GM12892 (cell line): ENCODE measurements around the gene LRRC8C.

Source experiments
- POLR2A ChIP-seq: IDR thresholded peaks from 2 replicates; pipeline ENCODE4 v1.6.1; 2011; ENCODE audit warnings: low read depth, low read length, control low read depth
- POLR2AphosphoS5 ChIP-seq: IDR thresholded peaks from 2 replicates; pipeline ENCODE4 v1.6.1; 2011; ENCODE audit warnings: low read depth, low read length, control low read depth
- TAF1 ChIP-seq: IDR thresholded peaks from 2 replicates; pipeline ENCODE4 v1.6.1; 2011; ENCODE audit warnings: low read depth, mild to moderate bottlenecking, control low read depth, low read length, borderline replicate concordance

DNA sequence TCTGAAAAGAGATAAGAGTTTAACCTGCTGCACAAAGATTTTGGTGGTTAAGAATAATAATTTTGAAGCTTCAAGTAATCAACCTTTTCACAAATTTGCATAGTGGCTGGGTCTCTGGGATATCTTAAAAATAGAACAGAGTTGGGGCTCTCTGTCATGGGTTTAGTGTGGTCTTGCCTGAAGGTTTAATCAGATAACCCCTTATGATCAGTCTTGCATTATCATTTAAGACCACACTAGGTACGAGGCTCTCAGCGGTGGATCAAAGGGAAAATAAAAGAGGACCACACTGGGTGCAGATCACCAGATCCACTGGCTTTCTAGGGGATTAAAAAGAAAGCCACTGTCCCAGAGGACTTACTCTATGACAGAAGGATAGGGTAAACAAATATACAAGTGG is 19.5 kb downstream of the LRRC8C start:
- no peak for TF ChIP-seq POLR2A
- no peak for TF ChIP-seq TAF1
- no peak for TF ChIP-seq POLR2AphosphoS5
